ENCODE data around the gene EFNA5. TPM values are rescaled to one million over a fixed set of nuclear protein-coding genes. Genes with fewer than 3 reads are reported as not detected.

EFNA5 gene
- total RNA-seq, 2 donors from 2014 or later = 5.6 to 7.2 TPM

DNA sequence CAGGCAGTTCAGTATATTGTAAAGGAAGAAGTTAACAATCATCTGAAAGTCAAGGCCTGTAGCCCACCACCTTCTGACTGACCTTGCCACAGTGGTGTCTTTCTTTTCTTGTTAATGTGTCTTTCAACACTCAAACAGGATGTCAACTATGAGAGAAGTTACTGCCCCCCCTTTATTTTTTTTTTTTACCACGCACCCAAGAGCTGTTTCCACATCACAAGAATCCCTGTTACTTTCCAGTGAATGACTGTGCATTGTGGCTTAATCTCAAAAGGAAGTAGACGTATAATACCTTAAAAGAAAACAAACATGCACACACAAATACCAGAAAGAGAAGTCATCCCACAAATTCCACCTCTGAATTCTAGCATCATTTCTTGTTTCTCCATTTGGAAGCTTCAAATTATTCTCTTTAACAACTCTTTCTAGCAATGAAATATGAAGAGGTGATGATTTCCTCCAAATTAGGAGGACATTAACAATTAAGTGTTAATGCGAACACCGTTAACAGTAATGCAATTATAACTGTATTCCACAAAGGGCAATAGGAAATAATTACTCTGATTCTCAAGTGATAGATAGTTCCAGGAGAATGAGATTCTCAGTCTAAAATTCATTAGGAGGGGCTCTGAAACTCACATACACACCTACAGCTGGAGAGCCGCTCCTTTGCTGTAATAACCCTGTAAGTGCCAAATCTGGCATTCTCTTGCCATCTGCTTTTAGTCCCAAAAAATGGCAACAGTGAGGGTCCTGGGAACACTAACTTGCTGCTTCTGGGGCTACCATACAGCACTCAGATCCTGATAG lies 201.0 kb downstream of the EFNA5 start:
- DNase-seq (ENCODE audit: low spot score) = no peak
- intact Hi-C loops (cut with DNase I) = no loop called here

DNA sequence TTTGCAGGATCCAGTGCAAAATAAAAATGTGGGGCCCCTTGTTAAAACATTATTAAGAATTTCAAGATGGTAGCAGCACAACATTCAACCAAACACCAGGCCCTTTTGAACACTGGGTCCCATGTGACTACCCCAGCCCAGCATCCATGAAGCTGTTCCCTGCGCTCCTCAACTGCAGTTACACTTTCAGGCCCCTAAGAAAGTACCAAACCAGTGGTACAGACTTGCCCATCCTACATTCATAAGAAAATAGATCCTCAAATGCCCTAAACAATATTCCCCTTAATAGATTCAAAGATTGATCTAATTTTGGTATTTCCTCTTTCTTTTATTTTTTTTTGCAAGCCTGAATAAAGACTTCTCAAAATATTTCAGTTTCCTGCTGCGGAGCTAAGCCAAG lies 201.7 kb downstream of the EFNA5 start:
- DNase-seq (ENCODE audit: low spot score) = no peak
- Histone ChIP-seq H3K36me3 (no peaks in the 10 kb centered on the region), H3K27me3 (replicated peaks; ENCODE audit: insufficient read depth) (no peaks in the 10 kb centered on the region), H3K4me1 (replicated peaks) (no peaks in the 10 kb centered on the region), H3K9me3 (no peaks in the 10 kb centered on the region), H3K27ac (no peak overlapping the region), H3K4me3 (no peak overlapping the region)
- 82% methylated on average over 2 of the region's 2 CpGs for WGBS
- intact Hi-C loops (cut with DNase I) = no loop called here
- TF ChIP-seq POLR2A (IDR thresholded peaks at IDR 0.05) = no peak
- TF ChIP-seq, protein P1, sequence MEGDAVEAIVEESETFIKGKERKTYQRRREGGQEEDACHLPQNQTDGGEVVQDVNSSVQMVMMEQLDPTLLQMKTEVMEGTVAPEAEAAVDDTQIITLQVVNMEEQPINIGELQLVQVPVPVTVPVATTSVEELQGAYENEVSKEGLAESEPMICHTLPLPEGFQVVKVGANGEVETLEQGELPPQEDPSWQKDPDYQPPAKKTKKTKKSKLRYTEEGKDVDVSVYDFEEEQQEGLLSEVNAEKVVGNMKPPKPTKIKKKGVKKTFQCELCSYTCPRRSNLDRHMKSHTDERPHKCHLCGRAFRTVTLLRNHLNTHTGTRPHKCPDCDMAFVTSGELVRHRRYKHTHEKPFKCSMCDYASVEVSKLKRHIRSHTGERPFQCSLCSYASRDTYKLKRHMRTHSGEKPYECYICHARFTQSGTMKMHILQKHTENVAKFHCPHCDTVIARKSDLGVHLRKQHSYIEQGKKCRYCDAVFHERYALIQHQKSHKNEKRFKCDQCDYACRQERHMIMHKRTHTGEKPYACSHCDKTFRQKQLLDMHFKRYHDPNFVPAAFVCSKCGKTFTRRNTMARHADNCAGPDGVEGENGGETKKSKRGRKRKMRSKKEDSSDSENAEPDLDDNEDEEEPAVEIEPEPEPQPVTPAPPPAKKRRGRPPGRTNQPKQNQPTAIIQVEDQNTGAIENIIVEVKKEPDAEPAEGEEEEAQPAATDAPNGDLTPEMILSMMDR (IDR thresholded peaks at IDR 0.05) = no peak
- TF ChIP-seq POLR2AphosphoS5 (IDR thresholded peaks at IDR 0.05) = no peak

More for the DNA sequence above, 201.0 kb downstream of the EFNA5 start:
- Histone ChIP-seq H3K36me3 (no peaks in the 10 kb centered on the region), H3K27ac (no peak overlapping the region), H3K9me3 (no peaks in the 10 kb centered on the region), H3K27me3 (replicated peaks; ENCODE audit: insufficient read depth) (no peaks in the 10 kb centered on the region), H3K4me3 (no peak overlapping the region), H3K4me1 (replicated peaks) (no peaks in the 10 kb centered on the region)
- 58% methylated on average over 5 of the region's 5 CpGs for WGBS
- TF ChIP-seq POLR2AphosphoS5 (IDR thresholded peaks at IDR 0.05) (peak; percentile 42), POLR2A (IDR thresholded peaks at IDR 0.05) (no peak)
- TF ChIP-seq, protein P1 (IDR thresholded peaks at IDR 0.05) = no peak

DNA sequence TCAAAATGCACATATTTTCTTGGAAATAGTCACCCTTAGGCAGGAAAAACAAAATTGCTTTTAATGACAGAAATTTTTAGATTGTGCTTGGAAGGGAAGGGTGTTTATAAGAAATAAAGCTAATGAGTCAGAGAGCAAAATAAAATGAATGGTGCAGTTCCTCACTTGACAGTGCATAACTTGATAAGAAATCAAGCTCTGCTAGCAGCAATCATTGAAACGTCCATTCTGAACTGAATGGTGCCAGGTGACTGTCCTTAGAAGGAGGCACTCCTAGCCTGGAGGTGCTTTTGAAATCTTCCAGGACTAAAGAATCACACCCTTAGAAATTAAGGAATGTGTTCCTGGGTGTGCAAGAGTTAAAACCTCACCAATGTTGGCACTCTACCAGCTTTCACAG lies 202.5 kb downstream of the EFNA5 start:
- intact Hi-C loops (cut with DNase I) = no loop called here
- no peak for DNase-seq (ENCODE audit: low spot score)

DNA sequence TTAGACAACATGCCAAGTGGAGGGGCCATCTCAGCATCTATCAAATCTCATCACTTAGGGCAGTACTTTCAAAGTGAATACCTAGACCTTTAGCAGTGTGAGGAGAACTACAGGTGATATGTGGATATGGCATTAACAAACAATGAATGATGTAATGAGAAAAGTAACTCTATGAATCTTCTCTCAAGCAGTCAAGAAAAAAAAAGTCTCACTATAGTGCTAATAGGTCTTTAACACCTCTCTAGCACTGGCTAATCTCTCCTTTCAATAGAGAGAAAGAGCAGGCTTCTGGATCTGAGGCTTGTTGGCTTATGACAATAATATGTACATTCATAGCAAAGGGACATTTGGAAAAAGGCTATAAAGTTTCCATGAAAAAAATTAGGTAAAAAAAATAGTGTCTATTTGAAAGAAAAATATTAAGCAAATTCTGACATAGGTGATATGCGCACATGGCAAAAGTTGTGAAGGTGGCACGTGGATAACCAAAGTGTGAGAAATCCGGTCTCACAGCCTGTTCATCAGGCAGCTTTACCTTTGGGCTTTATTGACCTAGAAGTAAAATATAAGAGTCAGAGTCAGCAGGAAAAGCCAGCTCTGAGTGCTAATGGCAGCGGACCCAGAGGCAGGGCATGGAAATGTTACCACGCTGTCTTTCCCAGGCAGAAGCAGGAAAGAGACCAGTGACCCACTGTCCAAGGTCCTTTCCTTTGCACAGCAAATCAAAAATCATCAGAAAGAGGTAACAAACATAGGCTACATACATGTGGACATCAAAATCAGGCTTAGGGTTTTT lies 203.4 kb downstream of the EFNA5 start:
- no peaks in the 10 kb centered on the region for H3K36me3 ChIP-seq
- TF ChIP-seq, protein P1 (IDR thresholded peaks at IDR 0.05) = no peak
- no peak for TF ChIP-seq POLR2AphosphoS5 (IDR thresholded peaks at IDR 0.05)
- no peak for TF ChIP-seq POLR2A (IDR thresholded peaks at IDR 0.05)
- H3K9me3 ChIP-seq = no peaks in the 10 kb centered on the region
- intact Hi-C loops (cut with DNase I) = no loop called here
- WGBS = 88% methylated on average over 5 of the region's 5 CpGs
- no peak overlapping the region for H3K4me3 ChIP-seq
- no peaks in the 10 kb centered on the region for H3K27me3 ChIP-seq (replicated peaks; ENCODE audit: insufficient read depth)
- no peaks in the 10 kb centered on the region for H3K4me1 ChIP-seq (replicated peaks)
- no peak for DNase-seq (ENCODE audit: low spot score)
- H3K27ac ChIP-seq = no peak overlapping the region

More for the DNA sequence above, 202.5 kb downstream of the EFNA5 start:
- 33% methylated on average over 1 of the region's 1 CpG for WGBS
- Histone ChIP-seq H3K27me3 (replicated peaks; ENCODE audit: insufficient read depth) (no peaks in the 10 kb centered on the region), H3K9me3 (no peaks in the 10 kb centered on the region), H3K27ac (no peak overlapping the region), H3K36me3 (no peaks in the 10 kb centered on the region), H3K4me3 (no peak overlapping the region), H3K4me1 (replicated peaks) (no peaks in the 10 kb centered on the region)
- TF ChIP-seq POLR2A (IDR thresholded peaks at IDR 0.05) = no peak
- TF ChIP-seq, protein P1 (IDR thresholded peaks at IDR 0.05) = no peak
- no peak for TF ChIP-seq POLR2AphosphoS5 (IDR thresholded peaks at IDR 0.05)

Data from prostate gland (tissue), 2 donors.